ENCODE results near the gene MCAM.

DNA sequence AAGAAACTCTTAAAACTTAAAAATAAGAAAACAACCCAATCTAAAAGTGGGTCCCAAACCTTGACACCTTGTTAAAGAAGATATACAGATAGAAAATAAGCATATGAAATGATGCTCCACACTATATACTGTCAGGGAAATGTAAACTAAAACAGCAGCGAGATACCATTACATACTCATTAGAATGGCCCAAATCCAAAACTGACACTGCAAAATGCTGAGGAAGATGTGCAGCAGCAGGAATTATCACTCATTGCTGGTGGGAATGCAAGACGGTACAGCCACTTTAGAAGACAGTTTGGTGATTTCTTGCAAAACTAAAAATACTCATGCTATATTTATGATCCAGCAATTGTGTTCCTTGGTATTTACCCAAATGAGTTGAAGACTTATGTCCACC is 12.4 kb upstream of the MCAM start:
- TF ChIP-seq, protein P1, sequence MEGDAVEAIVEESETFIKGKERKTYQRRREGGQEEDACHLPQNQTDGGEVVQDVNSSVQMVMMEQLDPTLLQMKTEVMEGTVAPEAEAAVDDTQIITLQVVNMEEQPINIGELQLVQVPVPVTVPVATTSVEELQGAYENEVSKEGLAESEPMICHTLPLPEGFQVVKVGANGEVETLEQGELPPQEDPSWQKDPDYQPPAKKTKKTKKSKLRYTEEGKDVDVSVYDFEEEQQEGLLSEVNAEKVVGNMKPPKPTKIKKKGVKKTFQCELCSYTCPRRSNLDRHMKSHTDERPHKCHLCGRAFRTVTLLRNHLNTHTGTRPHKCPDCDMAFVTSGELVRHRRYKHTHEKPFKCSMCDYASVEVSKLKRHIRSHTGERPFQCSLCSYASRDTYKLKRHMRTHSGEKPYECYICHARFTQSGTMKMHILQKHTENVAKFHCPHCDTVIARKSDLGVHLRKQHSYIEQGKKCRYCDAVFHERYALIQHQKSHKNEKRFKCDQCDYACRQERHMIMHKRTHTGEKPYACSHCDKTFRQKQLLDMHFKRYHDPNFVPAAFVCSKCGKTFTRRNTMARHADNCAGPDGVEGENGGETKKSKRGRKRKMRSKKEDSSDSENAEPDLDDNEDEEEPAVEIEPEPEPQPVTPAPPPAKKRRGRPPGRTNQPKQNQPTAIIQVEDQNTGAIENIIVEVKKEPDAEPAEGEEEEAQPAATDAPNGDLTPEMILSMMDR (IDR thresholded peaks at IDR 0.05; ENCODE audit: low read depth, low read length, missing input control) = no peak
- no peak for TF ChIP-seq YY1 (IDR thresholded peaks at IDR 0.05)
- TF ChIP-seq RAD21 (IDR thresholded peaks at IDR 0.05) = no peak
- TF ChIP-seq RXRA (IDR thresholded peaks at IDR 0.05) = no peak
